ENCODE data around the gene EYA4. TPM values are rescaled to one million over a fixed set of nuclear protein-coding genes. Genes with fewer than 3 reads are reported as not detected.
"Not testable (repeated sequence)": the region's sequence is repeated elsewhere in the genome, so short reads cannot be mapped to it uniquely, and the experiment has no call there.

EYA4 gene
- total RNA-seq, 1 experiment from 2014 or later = 0.24 TPM

DNA sequence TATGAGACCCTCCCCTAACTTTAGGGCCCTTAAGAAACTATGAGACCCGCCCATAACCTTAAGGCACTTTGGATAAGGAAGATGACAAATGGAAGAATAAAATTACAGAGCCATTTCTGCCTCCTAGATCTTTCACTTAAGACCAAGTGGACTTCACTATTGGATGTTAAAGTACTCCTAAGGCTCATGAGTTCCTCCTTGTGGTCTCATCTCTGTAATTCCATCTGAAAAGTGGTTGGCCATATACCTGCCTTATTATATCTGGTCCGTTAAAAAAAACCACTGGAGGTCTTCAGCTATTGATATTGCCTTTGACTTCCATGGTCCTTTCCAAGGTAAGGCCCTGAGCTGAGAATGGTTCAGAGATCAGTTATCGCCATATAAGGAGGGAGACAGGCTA, 310.3 kb downstream of the EYA4 start (continued):
- TF ChIP-seq, protein P1, sequence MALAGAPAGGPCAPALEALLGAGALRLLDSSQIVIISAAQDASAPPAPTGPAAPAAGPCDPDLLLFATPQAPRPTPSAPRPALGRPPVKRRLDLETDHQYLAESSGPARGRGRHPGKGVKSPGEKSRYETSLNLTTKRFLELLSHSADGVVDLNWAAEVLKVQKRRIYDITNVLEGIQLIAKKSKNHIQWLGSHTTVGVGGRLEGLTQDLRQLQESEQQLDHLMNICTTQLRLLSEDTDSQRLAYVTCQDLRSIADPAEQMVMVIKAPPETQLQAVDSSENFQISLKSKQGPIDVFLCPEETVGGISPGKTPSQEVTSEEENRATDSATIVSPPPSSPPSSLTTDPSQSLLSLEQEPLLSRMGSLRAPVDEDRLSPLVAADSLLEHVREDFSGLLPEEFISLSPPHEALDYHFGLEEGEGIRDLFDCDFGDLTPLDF (CRISPR knock-in tag; IDR thresholded peaks at IDR 0.05) = no peak
- no peak for TF ChIP-seq SMAD4 (CRISPR knock-in tag; IDR thresholded peaks at IDR 0.05)
- TF ChIP-seq, protein P2, sequence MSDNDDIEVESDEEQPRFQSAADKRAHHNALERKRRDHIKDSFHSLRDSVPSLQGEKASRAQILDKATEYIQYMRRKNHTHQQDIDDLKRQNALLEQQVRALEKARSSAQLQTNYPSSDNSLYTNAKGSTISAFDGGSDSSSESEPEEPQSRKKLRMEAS (CRISPR knock-in tag; IDR thresholded peaks at IDR 0.05) = no peak

DNA sequence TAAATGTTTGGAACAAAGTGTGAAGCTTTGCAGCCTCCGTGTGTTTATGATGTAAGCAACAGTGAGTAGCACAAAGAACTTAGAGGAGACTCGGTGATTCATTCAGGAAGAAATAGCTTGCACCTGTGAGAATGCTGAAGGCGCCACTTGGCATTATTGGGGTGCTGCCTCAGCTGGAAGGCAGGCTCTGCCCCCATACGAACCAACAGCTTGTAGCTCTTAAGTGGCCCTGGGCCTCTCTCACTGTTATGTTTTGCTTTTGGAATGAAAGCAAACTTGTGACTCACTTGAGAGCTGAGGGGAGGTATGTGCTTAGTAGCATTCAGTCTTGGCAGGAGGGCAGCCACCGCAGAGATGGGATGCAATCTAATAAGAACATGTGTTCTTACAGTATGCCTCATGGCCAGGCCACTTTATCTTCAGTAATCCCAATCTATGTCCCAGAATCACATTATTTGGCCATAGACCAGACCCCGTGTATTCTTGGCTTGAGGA, 310.7 kb downstream of the EYA4 start:
- H3K9me3 Mint-ChIP-seq = no peaks in the 10 kb centered on the region

DNA sequence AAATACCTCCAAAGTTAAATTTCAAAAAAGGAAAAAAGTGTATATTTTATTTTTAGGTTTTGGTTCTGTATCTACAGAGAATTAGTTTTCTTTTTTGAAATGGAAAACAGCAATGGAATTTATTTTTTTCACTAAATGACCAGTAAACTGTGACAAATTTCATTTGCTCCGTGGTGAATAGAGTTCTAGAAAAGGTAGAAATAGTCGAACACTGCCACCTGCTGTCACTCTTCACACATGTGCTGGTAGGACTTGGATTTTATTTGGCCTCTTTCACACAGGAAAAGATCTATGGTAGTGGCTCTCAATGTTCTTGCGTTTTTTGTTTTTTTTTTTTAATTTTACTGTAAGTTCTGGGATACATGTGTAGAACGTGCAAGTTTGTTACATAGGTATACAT, 312.5 kb downstream of the EYA4 start:
- TF ChIP-seq FOXJ3 (CRISPR knock-in tag; IDR thresholded peaks at IDR 0.05; ENCODE audit: borderline replicate concordance) = no peak
- TF ChIP-seq, protein P3, sequence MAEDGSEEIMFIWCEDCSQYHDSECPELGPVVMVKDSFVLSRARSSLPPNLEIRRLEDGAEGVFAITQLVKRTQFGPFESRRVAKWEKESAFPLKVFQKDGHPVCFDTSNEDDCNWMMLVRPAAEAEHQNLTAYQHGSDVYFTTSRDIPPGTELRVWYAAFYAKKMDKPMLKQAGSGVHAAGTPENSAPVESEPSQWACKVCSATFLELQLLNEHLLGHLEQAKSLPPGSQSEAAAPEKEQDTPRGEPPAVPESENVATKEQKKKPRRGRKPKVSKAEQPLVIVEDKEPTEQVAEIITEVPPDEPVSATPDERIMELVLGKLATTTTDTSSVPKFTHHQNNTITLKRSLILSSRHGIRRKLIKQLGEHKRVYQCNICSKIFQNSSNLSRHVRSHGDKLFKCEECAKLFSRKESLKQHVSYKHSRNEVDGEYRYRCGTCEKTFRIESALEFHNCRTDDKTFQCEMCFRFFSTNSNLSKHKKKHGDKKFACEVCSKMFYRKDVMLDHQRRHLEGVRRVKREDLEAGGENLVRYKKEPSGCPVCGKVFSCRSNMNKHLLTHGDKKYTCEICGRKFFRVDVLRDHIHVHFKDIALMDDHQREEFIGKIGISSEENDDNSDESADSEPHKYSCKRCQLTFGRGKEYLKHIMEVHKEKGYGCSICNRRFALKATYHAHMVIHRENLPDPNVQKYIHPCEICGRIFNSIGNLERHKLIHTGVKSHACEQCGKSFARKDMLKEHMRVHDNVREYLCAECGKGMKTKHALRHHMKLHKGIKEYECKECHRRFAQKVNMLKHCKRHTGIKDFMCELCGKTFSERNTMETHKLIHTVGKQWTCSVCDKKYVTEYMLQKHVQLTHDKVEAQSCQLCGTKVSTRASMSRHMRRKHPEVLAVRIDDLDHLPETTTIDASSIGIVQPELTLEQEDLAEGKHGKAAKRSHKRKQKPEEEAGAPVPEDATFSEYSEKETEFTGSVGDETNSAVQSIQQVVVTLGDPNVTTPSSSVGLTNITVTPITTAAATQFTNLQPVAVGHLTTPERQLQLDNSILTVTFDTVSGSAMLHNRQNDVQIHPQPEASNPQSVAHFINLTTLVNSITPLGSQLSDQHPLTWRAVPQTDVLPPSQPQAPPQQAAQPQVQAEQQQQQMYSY (CRISPR knock-in tag; IDR thresholded peaks at IDR 0.05) = no peak
- TF ChIP-seq, protein P4, sequence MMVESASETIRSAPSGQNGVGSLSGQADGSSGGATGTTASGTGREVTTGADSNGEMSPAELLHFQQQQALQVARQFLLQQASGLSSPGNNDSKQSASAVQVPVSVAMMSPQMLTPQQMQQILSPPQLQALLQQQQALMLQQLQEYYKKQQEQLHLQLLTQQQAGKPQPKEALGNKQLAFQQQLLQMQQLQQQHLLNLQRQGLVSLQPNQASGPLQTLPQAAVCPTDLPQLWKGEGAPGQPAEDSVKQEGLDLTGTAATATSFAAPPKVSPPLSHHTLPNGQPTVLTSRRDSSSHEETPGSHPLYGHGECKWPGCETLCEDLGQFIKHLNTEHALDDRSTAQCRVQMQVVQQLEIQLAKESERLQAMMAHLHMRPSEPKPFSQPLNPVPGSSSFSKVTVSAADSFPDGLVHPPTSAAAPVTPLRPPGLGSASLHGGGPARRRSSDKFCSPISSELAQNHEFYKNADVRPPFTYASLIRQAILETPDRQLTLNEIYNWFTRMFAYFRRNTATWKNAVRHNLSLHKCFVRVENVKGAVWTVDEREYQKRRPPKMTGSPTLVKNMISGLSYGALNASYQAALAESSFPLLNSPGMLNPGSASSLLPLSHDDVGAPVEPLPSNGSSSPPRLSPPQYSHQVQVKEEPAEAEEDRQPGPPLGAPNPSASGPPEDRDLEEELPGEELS (CRISPR knock-in tag; IDR thresholded peaks at IDR 0.05) = no peak
- TF ChIP-seq TEAD4 (CRISPR knock-in tag; IDR thresholded peaks at IDR 0.05) = no peak
- TF ChIP-seq GABPB1 (CRISPR knock-in tag; IDR thresholded peaks at IDR 0.05) = no peak
- H3K36me3 Mint-ChIP-seq = peaks cover 7% of the 10 kb centered on the region
- H3K27me3 Mint-ChIP-seq (ENCODE audit: low read depth) = peaks cover 2% of the 10 kb centered on the region; the same call in 1 of the 2 replicates
- peaks cover 15% of the 10 kb centered on the region for H3K9me3 Mint-ChIP-seq
- peak; percentile 72 for ATAC-seq
- DNase-seq (ENCODE audit: low spot score) = peak; percentile 37
- no peak overlapping the region for H3K4me3 Mint-ChIP-seq
- no peak overlapping the region for H3K27ac Mint-ChIP-seq
- CTCF ChIA-PET = no interaction called here
- peaks cover 17% of the 10 kb centered on the region for H3K4me1 Mint-ChIP-seq
- POLR2A ChIA-PET = no interaction called here

More for the DNA sequence above, 310.7 kb downstream of the EYA4 start:
- no peak overlapping the region for H3K4me3 Mint-ChIP-seq
- CTCF ChIA-PET = interaction anchor here (1.0 to 2.3 kb wide), 5 partner anchors 10 to 589 kb away, joined by 3 to 7 read pairs (median 5); no protein-coding TSS in a partner anchor
- H3K27ac Mint-ChIP-seq = no peak overlapping the region
- DNase-seq (ENCODE audit: low spot score) (no peak), ATAC-seq (no peak)
- peaks cover 25% of the 10 kb centered on the region for H3K4me1 Mint-ChIP-seq
- POLR2A ChIA-PET = no interaction called here
- H3K27me3 Mint-ChIP-seq (ENCODE audit: low read depth) = no peaks in the 10 kb centered on the region
- TF ChIP-seq ELF4 (CRISPR knock-in tag; IDR thresholded peaks at IDR 0.05; ENCODE audit: low read depth) (no peak), FOXJ3 (CRISPR knock-in tag; IDR thresholded peaks at IDR 0.05; ENCODE audit: borderline replicate concordance) (no peak), RORB (CRISPR knock-in tag; IDR thresholded peaks at IDR 0.05) (no peak), GABPB1 (CRISPR knock-in tag; IDR thresholded peaks at IDR 0.05) (no peak), ZNF423 (CRISPR knock-in tag; IDR thresholded peaks at IDR 0.05) (no peak), TP53 (CRISPR knock-in tag; IDR thresholded peaks at IDR 0.05) (no peak), RELA (CRISPR knock-in tag; IDR thresholded peaks at IDR 0.05; ENCODE audit: borderline replicate concordance) (no peak), SMAD4 (CRISPR knock-in tag; IDR thresholded peaks at IDR 0.05) (no peak)
- TF ChIP-seq, protein P5, sequence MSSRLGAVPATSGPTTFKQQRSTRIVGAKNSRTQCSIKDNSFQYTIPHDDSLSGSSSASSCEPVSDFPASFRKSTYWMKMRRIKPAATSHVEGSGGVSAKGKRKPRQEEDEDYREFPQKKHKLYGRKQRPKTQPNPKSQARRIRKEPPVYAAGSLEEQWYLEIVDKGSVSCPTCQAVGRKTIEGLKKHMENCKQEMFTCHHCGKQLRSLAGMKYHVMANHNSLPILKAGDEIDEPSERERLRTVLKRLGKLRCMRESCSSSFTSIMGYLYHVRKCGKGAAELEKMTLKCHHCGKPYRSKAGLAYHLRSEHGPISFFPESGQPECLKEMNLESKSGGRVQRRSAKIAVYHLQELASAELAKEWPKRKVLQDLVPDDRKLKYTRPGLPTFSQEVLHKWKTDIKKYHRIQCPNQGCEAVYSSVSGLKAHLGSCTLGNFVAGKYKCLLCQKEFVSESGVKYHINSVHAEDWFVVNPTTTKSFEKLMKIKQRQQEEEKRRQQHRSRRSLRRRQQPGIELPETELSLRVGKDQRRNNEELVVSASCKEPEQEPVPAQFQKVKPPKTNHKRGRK (CRISPR knock-in tag; IDR thresholded peaks at IDR 0.05; ENCODE audit: borderline replicate concordance) = no peak
- H3K36me3 Mint-ChIP-seq = no peaks in the 10 kb centered on the region

DNA sequence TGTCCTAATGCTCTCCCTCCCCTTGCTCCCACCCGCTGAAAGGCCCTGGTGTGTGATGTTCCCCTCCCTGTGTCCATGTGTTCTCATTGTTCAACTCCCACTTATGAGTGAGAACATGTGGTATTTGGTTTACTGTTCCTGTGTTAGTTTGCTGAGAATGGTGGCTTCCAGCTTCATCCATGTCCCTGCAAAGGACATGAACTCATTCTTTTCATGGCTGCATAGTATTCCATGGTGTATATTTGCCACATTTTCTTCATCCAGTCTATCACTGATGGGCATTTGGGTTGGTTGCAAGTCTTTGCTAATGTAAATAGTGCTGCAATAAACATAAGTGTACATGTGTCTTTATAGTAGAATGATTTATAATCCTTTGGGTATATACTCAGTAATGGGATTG, 313.0 kb downstream of the EYA4 start:
- H3K27me3 Mint-ChIP-seq (ENCODE audit: low read depth); POLR2A ChIA-PET; DNase-seq (ENCODE audit: low spot score); H3K4me3 Mint-ChIP-seq; ATAC-seq; H3K27ac Mint-ChIP-seq: not testable (repeated sequence)
- H3K9me3 Mint-ChIP-seq = peaks cover 20% of the 10 kb centered on the region
- H3K4me1 Mint-ChIP-seq = peaks cover 13% of the 10 kb centered on the region
- CTCF ChIA-PET = interaction anchor here (1.5 kb wide), 1 partner anchor 362 kb away, joined by 3 read pairs; no protein-coding TSS in a partner anchor
- peaks cover 11% of the 10 kb centered on the region for H3K36me3 Mint-ChIP-seq
